ENCODE data around the gene TOMM22.

DNA sequence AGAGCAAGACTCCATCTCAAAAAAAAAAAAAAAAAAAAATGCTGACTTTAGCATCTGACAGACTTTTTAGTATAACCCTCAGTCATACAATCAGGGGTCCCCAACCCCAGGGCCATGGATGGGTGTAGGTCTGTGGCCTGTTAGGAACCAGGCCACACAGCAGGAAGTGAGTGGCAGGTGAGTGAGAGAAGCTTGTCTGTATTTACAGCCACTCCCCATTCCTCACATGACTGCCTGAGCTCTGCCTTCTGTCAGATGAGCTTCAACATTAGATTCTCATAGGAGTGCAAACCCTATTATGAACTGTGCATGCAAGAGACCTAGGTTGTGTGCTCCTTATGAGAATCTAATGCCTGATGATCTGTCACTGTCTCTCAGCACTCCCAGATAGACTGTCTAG is 28.9 kb upstream of the TOMM22 start:
- TF ChIP-seq, protein P1, sequence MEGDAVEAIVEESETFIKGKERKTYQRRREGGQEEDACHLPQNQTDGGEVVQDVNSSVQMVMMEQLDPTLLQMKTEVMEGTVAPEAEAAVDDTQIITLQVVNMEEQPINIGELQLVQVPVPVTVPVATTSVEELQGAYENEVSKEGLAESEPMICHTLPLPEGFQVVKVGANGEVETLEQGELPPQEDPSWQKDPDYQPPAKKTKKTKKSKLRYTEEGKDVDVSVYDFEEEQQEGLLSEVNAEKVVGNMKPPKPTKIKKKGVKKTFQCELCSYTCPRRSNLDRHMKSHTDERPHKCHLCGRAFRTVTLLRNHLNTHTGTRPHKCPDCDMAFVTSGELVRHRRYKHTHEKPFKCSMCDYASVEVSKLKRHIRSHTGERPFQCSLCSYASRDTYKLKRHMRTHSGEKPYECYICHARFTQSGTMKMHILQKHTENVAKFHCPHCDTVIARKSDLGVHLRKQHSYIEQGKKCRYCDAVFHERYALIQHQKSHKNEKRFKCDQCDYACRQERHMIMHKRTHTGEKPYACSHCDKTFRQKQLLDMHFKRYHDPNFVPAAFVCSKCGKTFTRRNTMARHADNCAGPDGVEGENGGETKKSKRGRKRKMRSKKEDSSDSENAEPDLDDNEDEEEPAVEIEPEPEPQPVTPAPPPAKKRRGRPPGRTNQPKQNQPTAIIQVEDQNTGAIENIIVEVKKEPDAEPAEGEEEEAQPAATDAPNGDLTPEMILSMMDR (IDR thresholded peaks at IDR 0.05 in 8 of 11, conservative IDR thresholded peaks at IDR 0.05 in 3 of 11): no peak
- TF ChIP-seq POLR2A (IDR thresholded peaks at IDR 0.05) (no peak), POLR2AphosphoS5 (IDR thresholded peaks at IDR 0.05) (no peak)
